Right ventricle myocardium superior (tissue), 1 donor: Measurements from ENCODE around the gene TOX4. TPM values are rescaled to one million over a fixed set of nuclear protein-coding genes. Genes with fewer than 3 reads are reported as not detected.

Experiments used
- ATAC-seq: fragments of 200-7000 bp; cut with Tn5 transposase; one replicate; pipeline ENCODE4 v1.9.1; 2020; ENCODE audit warnings: mild to moderate bottlenecking; ENCODE audit not compliant: poor library complexity
- DNase-seq: peaks from one replicate; pipeline ENCODE4 v3.0.0-alpha.2; 2020
- intact Hi-C: fragments of 100-400 bp; cut with DNase I; formaldehyde crosslinking; loops from one replicate; pipeline ENCODE4 v1.11.2; 2022
- total RNA-seq: library from RNA; stranded (reverse); fragmentation: NEBNext Ultra II Directional; extraction: Animal tissue kit (Norgen Biotek cat#: 25700); gene quantifications from one replicate; pipeline ENCODE4 v1.2.1, GENCODE V29; 2021
- donor health status: DM: no; HTN: yes; CAD: no; lungs with severe emphysema.

TOX4 gene
- total RNA-seq, 1 donor from 2014 or later, result 78.1 TPM

- intact Hi-C loops, result no loop called here
- ATAC-seq, result no peak
- no peak for DNase-seq
Observed at GRCh38 chr14:21498540-21499526, 21.8 kb downstream of the TOX4 start.

GRCh38 chr14:21501568-21501967, 24.6 kb downstream of the TOX4 start:
- intact Hi-C loops, result no loop called here
- DNase-seq, result no peak
- ATAC-seq, result no peak

GRCh38 chr14:21503376-21503775, 26.4 kb downstream of the TOX4 start:
- no peak for ATAC-seq

GRCh38 chr14:21505012-21505553, 28.1 kb downstream of the TOX4 start:
- intact Hi-C loops, result no loop called here
- ATAC-seq (no peak), DNase-seq (no peak)

More at GRCh38 chr14:21503376-21503775, 26.4 kb downstream of the TOX4 start:
- intact Hi-C loops, result no loop called here
- no peak for DNase-seq

- intact Hi-C loops, result no loop called here
- DNase-seq (no peak), ATAC-seq (no peak)
Observed at GRCh38 chr14:21506557-21506956, 29.6 kb downstream of the TOX4 start.

- intact Hi-C loops, result no loop called here
- no peak for ATAC-seq
Observed at GRCh38 chr14:21509432-21510143, 32.6 kb downstream of the TOX4 start.

GRCh38 chr14:21510735-21511657, 34.0 kb downstream of the TOX4 start, which contains the start of gene METTL3:
METTL3 (minus strand) TSS chr14:21511340; CDS start chr14:21511223, 117 bp downstream.
- ATAC-seq (peak; percentile 99), DNase-seq (peak; percentile 99)
- intact Hi-C loops, result no loop called here

More at GRCh38 chr14:21509432-21510143, 32.6 kb downstream of the TOX4 start:
- no peak for DNase-seq

GRCh38 chr14:21514341-21514740, 37.3 kb downstream of the TOX4 start:
- intact Hi-C loops, result no loop called here
- no peak for DNase-seq

GRCh38 chr14:21518725-21519124, 41.7 kb downstream of the TOX4 start:
- DNase-seq, result no peak
- ATAC-seq, result no peak
- intact Hi-C loops, result no loop called here

More at GRCh38 chr14:21514341-21514740, 37.3 kb downstream of the TOX4 start:
- ATAC-seq, result no peak

GRCh38 chr14:21520767-21521166, 43.8 kb downstream of the TOX4 start:
- no peak for DNase-seq
- intact Hi-C loops, result no loop called here
- no peak for ATAC-seq

GRCh38 chr14:21521501-21521900, 44.5 kb downstream of the TOX4 start:
- ATAC-seq (no peak), DNase-seq (no peak)
- intact Hi-C loops, result no loop called here

- ATAC-seq, result no peak
Observed at GRCh38 chr14:21523203-21523602, 46.2 kb downstream of the TOX4 start.

GRCh38 chr14:21524575-21525490, 47.8 kb downstream of the TOX4 start:
- intact Hi-C loops, result no loop called here
- no peak for DNase-seq
- ATAC-seq, result no peak

More at GRCh38 chr14:21523203-21523602, 46.2 kb downstream of the TOX4 start:
- intact Hi-C loops, result no loop called here
- no peak for DNase-seq

- intact Hi-C loops, result no loop called here
- ATAC-seq, result peak; percentile 52
- DNase-seq, result no peak
Observed at GRCh38 chr14:21525571-21525961, 48.6 kb downstream of the TOX4 start.

GRCh38 chr14:21525962-21526671, 49.1 kb downstream of the TOX4 start, which contains the start of gene SALL2:
SALL2 (minus strand) TSS chr14:21526346; CDS start chr14:21526127, 219 bp downstream.
- DNase-seq, result peak; percentile 79
- peak; percentile 92 for ATAC-seq
- intact Hi-C loops, result no loop called here

GRCh38 chr14:21526672-21527317, 49.8 kb downstream of the TOX4 start:
- peak; percentile 11 for ATAC-seq
- intact Hi-C loops, result no loop called here
- DNase-seq, result no peak
